ENCODE data around the gene ANXA2.

DNA sequence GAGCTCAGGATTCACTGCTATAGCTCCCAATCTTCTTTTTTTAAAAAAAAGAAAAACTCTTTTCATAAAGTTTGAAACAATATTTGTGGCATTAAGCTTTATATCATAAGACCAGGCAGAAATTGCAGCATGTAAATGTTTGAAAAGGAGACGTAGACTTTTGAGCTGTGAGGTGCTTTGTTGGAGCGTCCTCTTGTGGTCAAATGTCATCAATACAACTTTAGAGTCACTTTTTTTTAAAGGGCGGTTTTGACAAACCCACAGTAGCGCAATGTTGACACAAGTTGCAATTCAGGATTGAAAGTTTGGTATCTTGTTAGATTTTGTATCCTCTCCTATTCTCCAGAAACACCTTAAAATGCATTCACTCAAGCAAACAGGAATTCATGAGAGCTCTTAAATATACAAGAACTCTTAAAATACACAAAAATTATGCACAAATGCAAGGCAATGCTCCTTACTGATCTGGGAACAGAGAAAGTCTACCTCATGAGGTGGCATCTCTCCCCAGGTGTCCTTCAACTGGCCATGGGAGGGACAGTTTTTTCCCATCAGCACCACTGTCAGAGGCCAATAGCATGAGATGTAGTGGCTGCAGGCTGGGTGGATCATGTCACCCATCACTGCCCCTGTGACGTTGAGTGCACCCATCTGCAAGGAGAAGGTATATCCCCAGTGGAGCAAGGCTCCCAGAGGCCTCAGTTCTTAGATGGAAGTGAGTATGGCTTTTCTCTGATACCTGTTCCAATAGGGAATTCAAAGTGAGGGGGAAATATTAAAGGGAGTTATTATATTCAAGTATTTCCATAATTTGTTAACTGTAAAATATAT, 70.7 kb downstream of the ANXA2 start:
- TF ChIP-seq GATA2 (IDR thresholded peaks at IDR 0.05; ENCODE audit: low read depth, low read length): no peak
- no peak for TF ChIP-seq GATA3 (IDR thresholded peaks at IDR 0.05; ENCODE audit: low read depth, low read length)
